Measurements from ENCODE around the gene SLC22A17. TPM values are rescaled to one million over a fixed set of nuclear protein-coding genes. Genes with fewer than 3 reads are reported as not detected.

Gene SLC22A17
- total RNA-seq, 4 donors from 2014 or later: 0.88 to 9.2 (median 3.3) TPM

DNA sequence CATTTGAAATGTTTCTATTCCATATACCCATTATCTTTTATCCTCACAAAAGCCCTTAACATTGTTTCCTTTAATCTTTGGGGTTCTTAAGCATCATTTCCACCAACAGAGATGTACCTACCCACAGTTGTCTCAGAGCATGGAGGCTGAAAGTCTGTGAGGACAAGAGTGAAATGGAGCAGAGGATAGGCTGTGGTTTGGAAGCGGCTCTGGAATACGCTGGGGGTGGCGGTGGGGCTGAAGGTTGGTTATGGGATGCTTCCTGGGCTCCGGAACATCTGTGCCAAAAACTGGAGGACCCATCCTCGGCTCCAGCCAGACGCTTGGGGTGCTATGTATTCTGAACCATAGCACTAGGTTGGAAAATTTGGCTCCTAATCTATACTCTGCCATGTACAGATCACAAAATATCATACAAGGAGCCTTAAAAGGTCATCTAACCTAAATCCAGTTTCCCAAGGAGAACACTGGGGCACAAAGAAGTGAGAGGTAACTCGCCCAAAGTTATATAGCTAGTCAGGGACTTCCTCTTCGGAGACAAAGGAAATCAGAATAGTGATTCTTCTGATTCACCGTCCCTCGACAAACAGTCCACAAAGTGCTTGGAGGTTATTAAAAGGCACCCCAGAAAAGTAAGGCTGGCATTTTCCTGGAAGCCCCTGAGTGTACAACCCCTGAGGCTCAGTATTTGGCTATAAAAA is 52.6 kb downstream of the SLC22A17 start:
- no peaks in the 10 kb centered on the region for H3K27me3 ChIP-seq
- H3K4me3 ChIP-seq: peak overlapping the region; percentile 59 to 85 (median 64)
- H3K27ac ChIP-seq: peak overlapping the region; percentile 94 to 99 (median 96)
- intact Hi-C loops (cut with DNase I): loop anchor here (10.0 kb wide), 1 partner anchor 115 kb away; the partner anchor contains the start of gene SLC7A8
- TF ChIP-seq POLR2A (IDR thresholded peaks at IDR 0.05): no peak
- TF ChIP-seq, protein P1, sequence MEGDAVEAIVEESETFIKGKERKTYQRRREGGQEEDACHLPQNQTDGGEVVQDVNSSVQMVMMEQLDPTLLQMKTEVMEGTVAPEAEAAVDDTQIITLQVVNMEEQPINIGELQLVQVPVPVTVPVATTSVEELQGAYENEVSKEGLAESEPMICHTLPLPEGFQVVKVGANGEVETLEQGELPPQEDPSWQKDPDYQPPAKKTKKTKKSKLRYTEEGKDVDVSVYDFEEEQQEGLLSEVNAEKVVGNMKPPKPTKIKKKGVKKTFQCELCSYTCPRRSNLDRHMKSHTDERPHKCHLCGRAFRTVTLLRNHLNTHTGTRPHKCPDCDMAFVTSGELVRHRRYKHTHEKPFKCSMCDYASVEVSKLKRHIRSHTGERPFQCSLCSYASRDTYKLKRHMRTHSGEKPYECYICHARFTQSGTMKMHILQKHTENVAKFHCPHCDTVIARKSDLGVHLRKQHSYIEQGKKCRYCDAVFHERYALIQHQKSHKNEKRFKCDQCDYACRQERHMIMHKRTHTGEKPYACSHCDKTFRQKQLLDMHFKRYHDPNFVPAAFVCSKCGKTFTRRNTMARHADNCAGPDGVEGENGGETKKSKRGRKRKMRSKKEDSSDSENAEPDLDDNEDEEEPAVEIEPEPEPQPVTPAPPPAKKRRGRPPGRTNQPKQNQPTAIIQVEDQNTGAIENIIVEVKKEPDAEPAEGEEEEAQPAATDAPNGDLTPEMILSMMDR (IDR thresholded peaks at IDR 0.05): no peak
- no peaks in the 10 kb centered on the region for H3K9me3 ChIP-seq
- no peak for DNase-seq
- peaks cover 0 to 14% (median 0%) of the 10 kb centered on the region in 3 donors for H3K36me3 ChIP-seq
- peaks cover 16 to 62% (median 27%) of the 10 kb centered on the region in 3 donors for H3K4me1 ChIP-seq
- 33 to 40% methylated on average over 9 to 10 of the region's 10 CpGs for WGBS, 2 donors

DNA sequence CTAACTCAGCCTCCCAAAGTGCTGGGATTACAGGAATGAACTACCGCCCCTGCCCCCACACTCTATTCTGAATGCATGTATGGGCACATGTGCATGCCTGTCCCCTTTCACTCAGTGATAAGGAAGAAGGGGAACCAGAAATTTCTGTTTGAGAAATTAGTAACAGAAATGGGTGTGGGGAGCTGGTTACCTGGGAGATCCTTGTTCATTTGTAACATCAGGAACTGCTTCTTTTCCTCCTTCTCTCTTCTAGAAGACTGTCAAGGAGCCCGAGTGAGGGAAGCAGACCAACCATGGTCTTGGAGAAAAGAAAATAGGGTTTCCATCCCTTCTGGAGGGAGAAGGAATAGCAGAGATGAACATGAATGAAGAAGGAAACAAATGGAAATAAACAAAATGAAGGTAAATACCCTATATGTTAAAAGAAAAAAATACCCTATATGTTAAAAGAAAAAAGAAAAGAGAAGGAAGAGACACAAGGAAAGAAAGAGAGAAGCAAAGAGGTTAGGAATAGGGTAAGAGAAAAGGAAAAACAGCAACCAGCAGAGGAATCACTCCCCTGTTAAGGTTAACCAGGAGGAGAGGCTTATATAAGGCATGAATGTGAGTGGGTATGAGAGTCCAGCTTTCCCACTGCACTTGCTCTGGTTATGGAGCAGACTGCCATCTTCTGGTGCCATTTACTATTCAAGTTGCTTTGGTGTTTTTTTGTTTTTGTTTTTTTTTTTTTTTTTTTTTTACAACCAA is 53.3 kb downstream of the SLC22A17 start:
- H3K4me1 ChIP-seq: peaks cover 16 to 69% (median 33%) of the 10 kb centered on the region in 3 donors
- no peak for DNase-seq
- intact Hi-C loops (cut with DNase I): loop anchor here (10.0 kb wide), 1 partner anchor 115 kb away; the partner anchor contains the start of gene SLC7A8
- H3K9me3 ChIP-seq: no peaks in the 10 kb centered on the region
- peaks cover 0 to 14% (median 0%) of the 10 kb centered on the region in 3 donors for H3K36me3 ChIP-seq
- H3K27ac ChIP-seq: peak overlapping the region; percentile 80 to 99 (median 96)
- no peaks in the 10 kb centered on the region for H3K27me3 ChIP-seq
- WGBS, 2 donors: 34 to 53% methylated on average over 2 of the region's 2 CpGs
- TF ChIP-seq, protein P1 (IDR thresholded peaks at IDR 0.05): no peak
- TF ChIP-seq POLR2A (IDR thresholded peaks at IDR 0.05): no peak
- H3K4me3 ChIP-seq: peak overlapping the region in 1 of 4 donors; percentile 0

DNA sequence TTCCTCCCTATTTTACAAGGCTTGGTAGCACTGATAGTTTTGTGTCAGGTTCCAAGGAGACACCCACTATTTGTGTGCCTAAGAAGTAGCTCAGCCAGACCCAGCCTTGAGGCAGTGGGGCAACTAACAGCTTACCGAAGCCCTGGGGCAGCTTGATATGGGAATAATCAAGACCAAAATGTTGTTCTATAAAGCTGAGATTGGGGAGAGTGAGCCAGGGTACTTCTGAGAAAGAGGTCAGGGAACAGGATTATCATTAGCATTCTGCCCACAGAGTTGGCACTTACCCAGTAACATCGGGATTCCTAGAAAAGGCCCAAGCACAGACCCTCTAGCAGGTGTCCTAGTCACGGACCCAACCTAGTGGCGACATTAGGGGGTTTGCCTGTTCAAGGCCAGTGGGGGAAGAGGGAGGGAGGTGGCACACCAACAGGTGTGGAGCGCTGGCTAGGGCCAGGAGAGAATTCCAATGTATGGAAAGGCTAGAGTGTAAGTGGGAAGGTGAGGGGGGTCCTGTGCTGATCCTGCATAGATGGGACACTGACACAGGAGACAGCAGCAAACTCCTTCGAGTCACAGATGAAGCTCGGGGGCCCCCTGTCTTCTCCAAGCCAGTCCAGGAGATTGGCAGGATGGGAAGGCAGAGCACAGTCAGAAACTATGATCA is 54.9 kb downstream of the SLC22A17 start:
- no peaks in the 10 kb centered on the region for H3K9me3 ChIP-seq
- H3K27me3 ChIP-seq: no peaks in the 10 kb centered on the region
- H3K4me3 ChIP-seq: no peak overlapping the region
- peaks cover 16 to 67% (median 29%) of the 10 kb centered on the region in 3 donors for H3K4me1 ChIP-seq
- WGBS, 2 donors: 84 to 87% methylated on average over 6 to 7 of the region's 7 CpGs
- H3K27ac ChIP-seq: peak overlapping the region; percentile 54 to 99 (median 96)
- H3K36me3 ChIP-seq: peaks cover 0 to 14% (median 0%) of the 10 kb centered on the region in 3 donors
- intact Hi-C loops (cut with DNase I): loop anchor here (10.0 kb wide), 1 partner anchor 113 kb away; the partner anchor contains the start of gene SLC7A8
- no peak for DNase-seq
- TF ChIP-seq POLR2A (IDR thresholded peaks at IDR 0.05): no peak
- TF ChIP-seq, protein P1 (IDR thresholded peaks at IDR 0.05): no peak

DNA sequence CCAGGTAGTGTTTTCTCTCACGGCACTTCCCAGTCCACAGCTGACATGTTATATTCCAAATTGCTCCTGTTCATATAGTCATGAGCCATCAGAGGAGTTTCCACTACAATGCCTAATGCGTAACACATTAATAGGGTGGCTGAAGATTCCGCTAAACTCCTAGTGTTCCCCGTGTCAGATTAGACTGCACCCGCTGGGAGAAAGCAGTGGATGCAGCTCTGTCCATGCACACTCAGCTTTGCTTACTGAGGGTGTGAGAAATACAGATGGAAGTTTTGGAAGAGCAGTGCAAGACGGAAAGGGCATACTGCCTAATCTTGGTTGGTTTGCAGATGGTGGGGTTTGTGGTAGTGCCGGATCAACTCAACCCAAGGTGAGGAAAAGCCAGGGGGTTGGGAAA is 55.6 kb downstream of the SLC22A17 start:
- no peaks in the 10 kb centered on the region for H3K27me3 ChIP-seq
- H3K4me1 ChIP-seq: peaks cover 16 to 61% (median 27%) of the 10 kb centered on the region in 3 donors
- 85 to 87% methylated on average over 7 of the region's 7 CpGs for WGBS, 2 donors
- intact Hi-C loops (cut with DNase I): loop anchor here (10.0 kb wide), 1 partner anchor 112 kb away; the partner anchor contains the start of gene SLC7A8
- no peaks in the 10 kb centered on the region for H3K9me3 ChIP-seq
- TF ChIP-seq POLR2A (IDR thresholded peaks at IDR 0.05): no peak
- TF ChIP-seq, protein P1 (IDR thresholded peaks at IDR 0.05): no peak
- no peak for DNase-seq
- no peak overlapping the region for H3K4me3 ChIP-seq
- H3K36me3 ChIP-seq: peaks cover 0 to 14% (median 0%) of the 10 kb centered on the region in 3 donors
- H3K27ac ChIP-seq: peak overlapping the region in 2 of 4 donors; percentile 94 to 99

Small RNA genes lying within 50 kb of the gene (small RNA-seq; reads per million reads assigned to genes)
- 0 reads per million in 4 donors for gene MIR208A

Other genes starting within 250 kb of the SLC22A17 start
- gene CIROP, start 247.9 kb downstream of the SLC22A17 start, total RNA-seq: under 1 TPM in 1 of 4 donors, not detected in 3; 0.38 TPM
- not detected for gene CEBPE, start 233.6 kb downstream of the SLC22A17 start, total RNA-seq
- gene SLC7A8, start 169.2 kb downstream of the SLC22A17 start, total RNA-seq: 10 to 100 TPM; 22.2 to 58.0 (median 39.8) TPM
- gene RNF212B, start 115.0 kb downstream of the SLC22A17 start, total RNA-seq: not detected
- 10 to 100 TPM in 1 of 4 donors, 1 to 10 TPM in 3; 7.9 to 10.6 (median 9.5) TPM for gene HOMEZ, start 66.8 kb downstream of the SLC22A17 start, total RNA-seq
- 1 to 10 TPM; 1.7 to 7.1 (median 3.4) TPM for gene PPP1R3E, start 50.0 kb downstream of the SLC22A17 start, total RNA-seq
- 10 to 100 TPM; 36.7 to 57.8 (median 47.4) TPM for gene BCL2L2, start 46.1 kb downstream of the SLC22A17 start, total RNA-seq
- gene PABPN1, start 31.4 kb downstream of the SLC22A17 start, total RNA-seq: 10 to 100 TPM; 28.2 to 63.8 (median 51.3) TPM
- 10 to 100 TPM; 17.8 to 34.4 (median 20.9) TPM for gene EFS, start 12.3 kb upstream of the SLC22A17 start, total RNA-seq
- not detected for gene IL25, start 19.9 kb upstream of the SLC22A17 start, total RNA-seq
- not detected for gene CMTM5, start 24.2 kb upstream of the SLC22A17 start, total RNA-seq
- not detected for gene MYH6, start 55.4 kb upstream of the SLC22A17 start, total RNA-seq
- not detected for gene MYH7, start 82.8 kb upstream of the SLC22A17 start, total RNA-seq
- gene NGDN, start 116.8 kb upstream of the SLC22A17 start, total RNA-seq: 10 to 100 TPM in 3 of 4 donors, 1 to 10 TPM in 1; 9.5 to 43.3 (median 35.3) TPM
- under 1 TPM; under 0.01 to 0.42 (median 0.20) TPM for gene ZFHX2, start 198.9 kb upstream of the SLC22A17 start, total RNA-seq
- 10 to 100 TPM in 3 of 4 donors, 1 to 10 TPM in 1; 8.1 to 15.1 (median 13.8) TPM for gene THTPA, start 203.4 kb upstream of the SLC22A17 start, total RNA-seq
- gene AP1G2, start 214.9 kb upstream of the SLC22A17 start, total RNA-seq: 100 to 1,000 TPM in 1 of 4 donors, 10 to 100 TPM in 3; 58.0 to 116 (median 68.6) TPM
- gene JPH4, start 225.9 kb upstream of the SLC22A17 start, total RNA-seq: 1 to 10 TPM in 1 of 4 donors, under 1 TPM in 1, not detected in 2; 0.21 to 2.7 TPM